Spleen (tissue), 11 donors: Measurements from ENCODE around the gene ARID3B. TPM values are rescaled to one million over a fixed set of nuclear protein-coding genes. Genes with fewer than 3 reads are reported as not detected.

ENCODE experiments used
- DNase-seq: peaks from one replicate; pipeline ENCODE4 v3.0.0-alpha.2; 2020
- H3K27ac ChIP-seq, 8 donors: fragments of 200-600 bp; sonication (generic) in 7 of 8; 1 replicate in 4 of 8; 2 replicates in 4 of 8; pipeline versions ENCODE4 v1.5.0 to v1.8.0; 2016 to 2021; ENCODE audit warnings: inconsistent platforms in 4 of 8, mild to moderate bottlenecking in 4 of 8, moderate library complexity in 1 of 8
- H3K27me3 ChIP-seq, 7 donors: fragments of 200-600 bp; sonication (generic) in 6 of 7; replicated peaks in 1 of 7; 1 replicate in 4 of 7; 2 replicates in 3 of 7; pipeline versions ENCODE4 v1.5.0 to v1.8.0; 2016 to 2021; ENCODE audit warnings: inconsistent platforms in 3 of 7, mild to moderate bottlenecking in 1 of 7
- H3K36me3 ChIP-seq, 6 donors: fragments of 200-600 bp; sonication (generic) in 5 of 6; 1 replicate in 4 of 6; 2 replicates in 2 of 6; pipeline versions ENCODE4 v1.5.0 to v1.8.0; 2016 to 2021; ENCODE audit warnings: inconsistent platforms in 2 of 6
- H3K4me1 ChIP-seq, 6 donors: fragments of 200-600 bp; sonication (generic) in 5 of 6; 1 replicate in 3 of 6; 2 replicates in 3 of 6; pipeline versions ENCODE4 v1.5.0 to v1.8.0; 2016 to 2021; ENCODE audit warnings: inconsistent platforms in 3 of 6
- H3K4me3 ChIP-seq, 8 donors: fragments of 200-600 bp; sonication (generic) in 7 of 8; 1 replicate in 4 of 8; 2 replicates in 4 of 8; pipeline versions ENCODE4 v1.5.0 to v1.8.0; 2016 to 2021; ENCODE audit warnings: inconsistent platforms in 4 of 8, mild to moderate bottlenecking in 4 of 8, moderate library complexity in 2 of 8
- H3K9me3 ChIP-seq, 8 donors: fragments of 200-600 bp; sonication (generic) in 7 of 8; 1 replicate in 4 of 8; 2 replicates in 4 of 8; pipeline versions ENCODE4 v1.5.0 to v1.8.0; 2016 to 2021; ENCODE audit warnings: inconsistent platforms in 4 of 8
- POLR2A ChIP-seq, 3 donors: fragments of 450-650 bp; IDR thresholded peaks; one replicate each; pipeline ENCODE4 v1.5.1; 2017; ENCODE audit warnings: antibody characterized with exemption in 3 of 3, mild to moderate bottlenecking in 1 of 3
- POLR2AphosphoS5 ChIP-seq, 3 donors: sonication (generic); formaldehyde crosslinking; IDR thresholded peaks; one replicate each; pipeline ENCODE4 v1.5.1; 2017; ENCODE audit warnings: antibody characterized with exemption in 3 of 3
- WGBS, 5 donors: extraction: QIAGEN DNeasy Blood & Tissue Kit in 3 of 5; methylation state at CpG; one replicate each; pipeline versions ENCODE4 v1.1.5 to v1.1.7; 2013 to 2018; 5-methylcytosine and 5-hydroxymethylcytosine counted together
- intact Hi-C: fragments of 100-400 bp; cut with DNase I; formaldehyde crosslinking; loops from one replicate; pipeline ENCODE4 v1.15.0; 2023; ENCODE audit warnings: low total_unique reads
- polyA plus RNA-seq, 3 donors: library from polyadenylated mRNA; stranded (reverse); fragments of 200-250 nt; gene quantifications; one replicate each; pipeline ENCODE4 v1.2.1, GENCODE V29; 2013
- total RNA-seq, 7 donors: library from RNA; depleted of rRNA in 3 of 7; stranded (reverse); fragments of >200 nt in 3 of 7; fragmentation: NEBNext Ultra II Directional in 4 of 7; extraction: Animal tissue kit (Norgen Biotek cat#: 25700) in 4 of 7; gene quantifications; one replicate each; pipeline versions ENCODE4 v1.1.0 to v1.2.1, GENCODE V29; 2016 to 2021
- TF ChIP-seq, protein P1 (sequence below), 11 experiments: fragments of 200-600 bp in 7 of 11; fragments of 450-650 bp in 4 of 11; sonication (generic) in 4 of 11; IDR thresholded peaks in 8 of 11; conservative IDR thresholded peaks in 3 of 11; 1 replicate in 7 of 11; 2 replicates in 4 of 11; pipeline versions ENCODE4 v1.4.0 to v1.8.0; 2016 to 2021; ENCODE audit warnings: antibody characterized with exemption in 11 of 11, inconsistent platforms in 4 of 11, mild to moderate bottlenecking in 1 of 11
- donor health status: healthy with polysubstance abuse.
- donor health status: DM: no; HTN: no; CAD: no; lungs with moderate emphysema.
- donor health status: DM: no; HTN: no; CAD: no.
- donor health status: Bipolar disorder and iron deficiency.
- donor health status: healthy.
- donor health status: DM: no; HTN: no; CAD: no.
- donor health status: DM: yes; HTN: yes; CAD: no.

Gene ARID3B
- total and polyA plus RNA-seq, 10 donors: 3.5 to 25.2 (median 15.6) TPM

DNA sequence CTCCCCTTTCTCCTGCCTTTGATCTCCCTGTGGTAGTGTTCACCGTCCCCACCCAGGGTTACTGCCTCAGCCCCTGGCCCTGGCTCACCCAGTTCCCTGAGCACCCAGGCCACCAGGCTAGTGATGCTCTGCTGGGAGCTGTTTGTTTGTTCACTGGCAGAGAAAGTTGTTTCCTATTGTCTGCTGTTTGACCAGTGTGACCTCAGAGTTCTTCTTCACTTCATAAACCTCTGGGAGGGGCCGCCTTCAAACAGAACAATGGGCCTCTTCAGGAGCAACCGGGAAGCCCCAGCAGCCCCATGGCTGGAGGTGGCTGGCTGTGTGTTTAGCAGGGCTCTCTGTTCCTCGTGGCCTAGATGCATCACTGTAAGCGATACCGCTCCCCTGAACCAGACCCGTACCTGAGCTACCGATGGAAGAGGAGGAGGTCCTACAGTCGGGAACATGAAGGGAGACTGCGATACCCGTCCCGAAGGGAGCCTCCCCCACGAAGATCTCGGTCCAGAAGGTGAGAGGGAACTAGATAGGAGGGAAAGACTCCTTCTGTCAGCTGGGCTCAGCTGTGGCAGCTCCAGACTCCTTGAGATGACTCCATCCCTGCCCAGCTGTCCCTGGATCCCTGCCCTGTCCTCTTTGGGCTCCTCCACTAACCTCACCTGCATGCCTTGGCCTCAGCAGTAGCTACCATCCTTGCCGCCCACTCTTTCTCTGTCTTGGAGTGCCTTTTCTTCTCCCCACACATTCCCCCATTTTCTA, 78.0 kb downstream of the ARID3B start:
- intact Hi-C loops: loop anchor here (10.0 kb wide), 1 partner anchor 74 kb away; the partner anchor contains the start of gene ARID3B
- Histone ChIP-seq H3K27ac (no peak overlapping the region), H3K4me1 (peaks cover 21 to 82% (median 51%) of the 10 kb centered on the region in 6 donors), H3K36me3 (peaks cover 0 to 68% (median 56%) of the 10 kb centered on the region in 6 donors), H3K27me3 (no peaks in the 10 kb centered on the region), H3K9me3 (no peaks in the 10 kb centered on the region), H3K4me3 (no peak overlapping the region)
- TF ChIP-seq, protein P1, sequence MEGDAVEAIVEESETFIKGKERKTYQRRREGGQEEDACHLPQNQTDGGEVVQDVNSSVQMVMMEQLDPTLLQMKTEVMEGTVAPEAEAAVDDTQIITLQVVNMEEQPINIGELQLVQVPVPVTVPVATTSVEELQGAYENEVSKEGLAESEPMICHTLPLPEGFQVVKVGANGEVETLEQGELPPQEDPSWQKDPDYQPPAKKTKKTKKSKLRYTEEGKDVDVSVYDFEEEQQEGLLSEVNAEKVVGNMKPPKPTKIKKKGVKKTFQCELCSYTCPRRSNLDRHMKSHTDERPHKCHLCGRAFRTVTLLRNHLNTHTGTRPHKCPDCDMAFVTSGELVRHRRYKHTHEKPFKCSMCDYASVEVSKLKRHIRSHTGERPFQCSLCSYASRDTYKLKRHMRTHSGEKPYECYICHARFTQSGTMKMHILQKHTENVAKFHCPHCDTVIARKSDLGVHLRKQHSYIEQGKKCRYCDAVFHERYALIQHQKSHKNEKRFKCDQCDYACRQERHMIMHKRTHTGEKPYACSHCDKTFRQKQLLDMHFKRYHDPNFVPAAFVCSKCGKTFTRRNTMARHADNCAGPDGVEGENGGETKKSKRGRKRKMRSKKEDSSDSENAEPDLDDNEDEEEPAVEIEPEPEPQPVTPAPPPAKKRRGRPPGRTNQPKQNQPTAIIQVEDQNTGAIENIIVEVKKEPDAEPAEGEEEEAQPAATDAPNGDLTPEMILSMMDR (IDR thresholded peaks at IDR 0.05 in 8 of 11, conservative IDR thresholded peaks at IDR 0.05 in 3 of 11): no peak
- no peak for TF ChIP-seq POLR2A (IDR thresholded peaks at IDR 0.05)
- TF ChIP-seq POLR2AphosphoS5 (IDR thresholded peaks at IDR 0.05): no peak
- WGBS, 5 donors: 85 to 91% (median 87%) methylated on average over 11 to 15 of the region's 15 CpGs
- DNase-seq: peak; percentile 61

DNA sequence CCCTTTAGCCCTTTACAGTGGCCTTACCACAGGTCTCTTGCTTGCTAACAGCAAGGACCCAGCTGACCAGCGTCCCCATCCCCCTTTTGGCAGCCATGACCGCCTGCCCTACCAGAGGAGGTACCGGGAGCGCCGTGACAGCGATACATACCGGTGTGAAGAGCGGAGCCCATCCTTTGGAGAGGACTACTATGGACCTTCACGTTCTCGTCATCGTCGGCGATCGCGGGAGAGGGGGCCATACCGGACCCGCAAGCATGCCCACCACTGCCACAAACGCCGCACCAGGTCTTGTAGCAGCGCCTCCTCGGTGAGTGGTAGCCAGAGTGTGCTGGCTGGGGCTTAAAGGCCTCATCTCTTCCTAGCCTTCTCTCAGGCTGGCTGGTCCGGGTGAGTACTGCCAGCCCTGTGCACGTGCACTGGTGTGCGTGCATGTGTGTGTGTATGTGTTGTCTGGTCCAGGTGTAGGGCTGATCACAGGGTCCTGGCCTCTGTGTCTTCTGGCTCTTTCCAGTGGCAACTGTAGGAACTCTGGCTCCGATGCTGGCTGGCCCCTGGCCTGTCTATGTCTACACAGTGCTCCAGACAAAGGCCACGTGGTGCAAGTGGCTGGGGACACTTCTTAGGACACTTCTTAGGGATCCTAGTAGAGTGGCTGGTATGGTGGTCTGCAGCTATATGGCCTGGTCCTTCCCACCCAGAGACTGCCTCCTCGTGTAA, 79.1 kb downstream of the ARID3B start:
- no peak for TF ChIP-seq POLR2A (IDR thresholded peaks at IDR 0.05)
- TF ChIP-seq POLR2AphosphoS5 (IDR thresholded peaks at IDR 0.05): peak in 1 of 3 donors; percentile 51
- TF ChIP-seq, protein P1 (IDR thresholded peaks at IDR 0.05 in 8 of 11, conservative IDR thresholded peaks at IDR 0.05 in 3 of 11): no peak
- WGBS, 5 donors: 93 to 96% (median 95%) methylated on average over 25 to 27 of the region's 27 CpGs
- DNase-seq: peak; percentile 75

DNA sequence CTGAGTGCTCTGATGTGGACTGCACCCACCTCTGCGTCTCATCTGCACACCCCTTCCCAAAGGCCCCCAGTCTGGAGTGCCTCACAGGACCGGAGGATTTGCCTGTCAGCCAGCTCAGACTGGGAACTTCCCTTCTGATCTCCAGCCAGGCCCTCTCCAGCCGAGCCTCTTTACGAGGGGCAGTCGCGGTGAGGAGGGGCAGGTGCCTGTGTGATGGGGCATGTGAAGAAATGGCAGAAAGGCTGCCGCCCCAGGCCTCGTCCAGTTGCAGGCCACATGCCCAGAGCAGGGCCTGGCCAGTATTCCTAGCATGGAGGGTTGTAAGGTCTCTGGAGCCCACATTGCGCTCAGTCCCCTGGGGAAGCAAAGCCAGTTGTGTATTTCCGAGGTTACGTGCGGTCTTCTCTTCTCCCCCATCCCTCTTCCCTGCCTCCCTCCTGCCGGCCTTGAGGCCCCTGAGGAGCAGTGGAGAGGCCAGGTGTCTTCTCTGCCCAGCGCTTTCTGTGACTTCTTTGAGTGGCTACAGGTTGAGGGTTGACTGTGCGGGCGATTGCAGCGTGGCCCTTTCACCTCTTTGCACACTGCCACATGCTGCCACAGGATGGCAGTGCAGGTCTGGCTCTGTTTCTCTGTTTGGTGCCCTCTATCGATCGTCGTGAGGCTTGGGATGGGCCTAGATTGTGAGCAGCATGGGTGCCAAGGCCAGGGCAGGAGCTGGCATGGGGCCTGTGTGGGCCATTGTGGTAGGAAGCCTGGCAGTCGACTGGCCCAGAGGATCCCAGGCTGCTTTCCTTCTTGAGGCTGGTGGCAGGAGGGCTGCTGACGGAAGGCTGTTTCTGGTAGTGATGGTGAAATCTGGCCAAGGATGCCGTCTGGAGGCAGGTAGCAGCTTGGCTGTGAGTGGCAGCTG, 79.9 kb downstream of the ARID3B start:
- Histone ChIP-seq H3K4me1 (peaks cover 21 to 86% (median 48%) of the 10 kb centered on the region in 6 donors), H3K27ac (peak overlapping the region in 3 of 8 donors; percentile 9 to 35 (median 16)), H3K4me3 (no peak overlapping the region), H3K27me3 (no peaks in the 10 kb centered on the region), H3K36me3 (peaks cover 4 to 86% (median 75%) of the 10 kb centered on the region in 6 donors), H3K9me3 (no peaks in the 10 kb centered on the region)
- 48 to 75% (median 60%) methylated on average over 10 to 23 of the region's 23 CpGs for WGBS, 5 donors
- DNase-seq: peak; percentile 88
- intact Hi-C loops: no loop called here
- TF ChIP-seq, protein P1 (IDR thresholded peaks at IDR 0.05 in 8 of 11, conservative IDR thresholded peaks at IDR 0.05 in 3 of 11): peak; percentile 78 to 96 (median 91)
- TF ChIP-seq POLR2A (IDR thresholded peaks at IDR 0.05) (no peak), POLR2AphosphoS5 (IDR thresholded peaks at IDR 0.05) (peak; percentile 73 to 75 (median 74))

More for the DNA sequence above, 79.1 kb downstream of the ARID3B start:
- H3K9me3 ChIP-seq: no peaks in the 10 kb centered on the region
- H3K4me1 ChIP-seq: peaks cover 21 to 79% (median 48%) of the 10 kb centered on the region in 6 donors
- intact Hi-C loops: loop anchor here (10.0 kb wide), 1 partner anchor 75 kb away; the partner anchor contains the start of gene ARID3B
- no peaks in the 10 kb centered on the region for H3K27me3 ChIP-seq
- peak overlapping the region in 1 of 8 donors; percentile 16 for H3K27ac ChIP-seq
- no peak overlapping the region for H3K4me3 ChIP-seq
- peaks cover 0 to 78% (median 67%) of the 10 kb centered on the region in 6 donors for H3K36me3 ChIP-seq
